NT2/D1 (cell line): Measurements from ENCODE around the gene CLUH.

ENCODE experiments used
- SUZ12 ChIP-seq: IDR thresholded peaks from 2 replicates; pipeline ENCODE4 v1.6.1; 2011; ENCODE audit not compliant: insufficient read length, insufficient read depth; ENCODE audit errors: extremely low read depth
- YY1 ChIP-seq: IDR thresholded peaks from 2 replicates; pipeline ENCODE4 v1.6.1; 2011; ENCODE audit not compliant: insufficient read length, insufficient read depth
- ZNF274 ChIP-seq: IDR thresholded peaks from 2 replicates; pipeline ENCODE4 v1.6.1; 2011; ENCODE audit warnings: mild to moderate bottlenecking, low read depth, low read length

- TF ChIP-seq ZNF274, result no peak
- TF ChIP-seq YY1, result no peak
- no peak for TF ChIP-seq SUZ12
Observed at GRCh38 chr17:2721603-2722002, 10.0 kb upstream of the CLUH start.
